NCI-H2227 treated with DMSO at 0.1 percent for 48 hours (cell line): Measurements from ENCODE around the gene GADL1.

Source experiments
- DNase-seq: peaks from one replicate; lab custom pipeline; 2025; lab: John Stamatoyannopoulos, UW

Gene GADL1

GRCh38 chr3:30760040-30760695 lies 134.3 kb downstream of the GADL1 start:
- DNase-seq: no peak

- DNase-seq: no peak
These were observed 138.2 kb downstream of the GADL1 start for GRCh38 chr3:30756218-30756617.

GRCh38 chr3:30754426-30754825 lies 140.0 kb downstream of the GADL1 start:
- DNase-seq: no peak

GRCh38 chr3:30753766-30754165 lies 140.7 kb downstream of the GADL1 start:
- no peak for DNase-seq

GRCh38 chr3:30752970-30753369 lies 141.5 kb downstream of the GADL1 start:
- DNase-seq: no peak

GRCh38 chr3:30752491-30752890 lies 142.0 kb downstream of the GADL1 start:
- no peak for DNase-seq

GRCh38 chr3:30751610-30752299 lies 142.7 kb downstream of the GADL1 start:
- no peak for DNase-seq

- no peak for DNase-seq
These were observed 143.5 kb downstream of the GADL1 start for GRCh38 chr3:30750967-30751366.

GRCh38 chr3:30749230-30749629 lies 145.2 kb downstream of the GADL1 start:
- no peak for DNase-seq

GRCh38 chr3:30747771-30748281 lies 146.6 kb downstream of the GADL1 start:
- no peak for DNase-seq

- DNase-seq: no peak
These were observed 150.7 kb downstream of the GADL1 start for GRCh38 chr3:30743641-30744317.

- DNase-seq: no peak
These were observed 151.5 kb downstream of the GADL1 start for GRCh38 chr3:30742796-30743619.

- DNase-seq: no peak
These were observed 152.6 kb downstream of the GADL1 start for GRCh38 chr3:30741889-30742288.

- DNase-seq: no peak
These were observed 155.9 kb downstream of the GADL1 start for GRCh38 chr3:30738605-30739004.

GRCh38 chr3:30737743-30738499 lies 156.5 kb downstream of the GADL1 start:
- DNase-seq: no peak

- no peak for DNase-seq
These were observed 160.8 kb downstream of the GADL1 start for GRCh38 chr3:30733696-30734095.

GRCh38 chr3:30733209-30733608 lies 161.3 kb downstream of the GADL1 start:
- DNase-seq: no peak

GRCh38 chr3:30730967-30731366 lies 163.5 kb downstream of the GADL1 start:
- DNase-seq: no peak

GRCh38 chr3:30729936-30730335 lies 164.5 kb downstream of the GADL1 start:
- DNase-seq: no peak

- no peak for DNase-seq
These were observed 164.9 kb downstream of the GADL1 start for GRCh38 chr3:30729512-30729911.

GRCh38 chr3:30728143-30728542 lies 166.3 kb downstream of the GADL1 start:
- no peak for DNase-seq
